Measurements from ENCODE around the gene ATP6V0A4. TPM values are rescaled to one million over a fixed set of nuclear protein-coding genes. Genes with fewer than 3 reads are reported as not detected.

Gene ATP6V0A4
- polyA plus RNA-seq, 1 of the 3 experiments (the other 2 are of a cell fraction) = not detected

DNA sequence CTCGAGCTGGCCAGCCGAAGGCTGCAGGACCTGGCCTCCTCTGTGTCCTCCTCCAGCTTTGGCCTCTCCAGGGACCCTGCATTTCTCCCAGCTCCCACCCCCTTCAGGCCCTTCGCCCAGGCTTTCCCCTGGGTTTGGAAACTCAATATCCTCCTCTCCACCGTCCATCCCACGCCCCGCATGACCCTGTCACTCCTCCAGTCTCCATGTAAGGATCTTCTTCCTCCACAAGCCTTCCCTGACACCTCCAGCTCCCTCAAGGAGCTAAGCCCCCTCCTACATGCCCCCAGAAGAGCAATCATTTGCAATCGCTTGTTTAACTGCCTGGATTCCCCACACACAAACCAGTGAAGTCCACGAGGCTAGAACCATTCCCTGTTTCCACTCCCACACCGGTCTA lies 24.8 kb downstream of the ATP6V0A4 start:
- ChIA-PET CTCF (no interaction called here), POLR2A (no interaction called here)
- H3K4me3 ChIP-seq (ENCODE audit: low read depth in 2 of 2, low read length in 1 of 2) = no peak overlapping the region
- no peak overlapping the region for H3K9ac ChIP-seq
- H3K36me3 ChIP-seq (replicated peaks in 1 of 2; ENCODE audit: control insufficient read depth in 1 of 2, insufficient read depth in 2 of 2, low read length in 1 of 2) = no peaks in the 10 kb centered on the region
- 46% methylated on average over 9 of the region's 9 CpGs for whole genome bisulfite sequencing (ENCODE audit: low lambda C conversion rate)
- no peaks in the 10 kb centered on the region for H3F3A ChIP-seq (replicated peaks; ENCODE audit: insufficient read depth)
- TF ChIP-seq RXRA (IDR thresholded peaks at IDR 0.05; ENCODE audit: borderline replicate concordance, low read depth) = no peak
- TF ChIP-seq NFIC (IDR thresholded peaks at IDR 0.05; ENCODE audit: borderline replicate concordance) = no peak
- H4K20me1 ChIP-seq (ENCODE audit: insufficient read depth) = no peaks in the 10 kb centered on the region
- no peak overlapping the region for H3K4me2 ChIP-seq
- H3K9me2 ChIP-seq = no peaks in the 10 kb centered on the region
- no peak overlapping the region for H3K27ac ChIP-seq (ENCODE audit: low read depth in 2 of 2, low read length in 1 of 2)
- H2AFZ ChIP-seq (ENCODE audit: low read depth) = no peak overlapping the region
- DNase-seq = no peak
- no peaks in the 10 kb centered on the region for H3K27me3 ChIP-seq (ENCODE audit: insufficient read depth)
- H3K9me3 ChIP-seq = no peaks in the 10 kb centered on the region
- H3K4me1 ChIP-seq (ENCODE audit: control insufficient read depth in 1 of 2, insufficient read depth in 2 of 2, low read depth in 1 of 2, low read length in 1 of 2) = no peaks in the 10 kb centered on the region
- no peaks in the 10 kb centered on the region for H3K79me2 ChIP-seq (ENCODE audit: insufficient read depth)

- no peak for DNase-seq
- H3F3A ChIP-seq (replicated peaks; ENCODE audit: insufficient read depth) = no peaks in the 10 kb centered on the region
- H3K79me2 ChIP-seq (ENCODE audit: insufficient read depth) = no peaks in the 10 kb centered on the region
- H3K36me3 ChIP-seq (replicated peaks in 1 of 2; ENCODE audit: control insufficient read depth in 1 of 2, insufficient read depth in 2 of 2, low read length in 1 of 2) = no peaks in the 10 kb centered on the region
- WGBS (ENCODE audit: low lambda C conversion rate) = 44% methylated on average over 8 of the region's 8 CpGs
- H3K27ac ChIP-seq (ENCODE audit: low read depth in 2 of 2, low read length in 1 of 2) = no peak overlapping the region
- no peaks in the 10 kb centered on the region for H3K9me3 ChIP-seq
- H3K4me1 ChIP-seq (ENCODE audit: control insufficient read depth in 1 of 2, insufficient read depth in 2 of 2, low read depth in 1 of 2, low read length in 1 of 2) = no peaks in the 10 kb centered on the region
- H4K20me1 ChIP-seq (ENCODE audit: insufficient read depth) = no peaks in the 10 kb centered on the region
- ChIA-PET POLR2A (interaction anchor here (0.7 kb wide), 1 partner anchor 24 kb away, joined by 4 read pairs; no protein-coding TSS in a partner anchor), CTCF (no interaction called here)
- H2AFZ ChIP-seq (ENCODE audit: low read depth) = no peak overlapping the region
- TF ChIP-seq TCF12 (IDR thresholded peaks at IDR 0.05) (no peak), ELF1 (IDR thresholded peaks at IDR 0.05) (no peak), POLR2AphosphoS5 (IDR thresholded peaks at IDR 0.05; ENCODE audit: low read depth, low read length) (no peak), SMC3 (IDR thresholded peaks at IDR 0.05; ENCODE audit: low read depth, low read length) (no peak), EZH2phosphoT487 (IDR thresholded peaks at IDR 0.05; ENCODE audit: borderline replicate concordance, low read depth) (no peak), MXI1 (IDR thresholded peaks at IDR 0.05; ENCODE audit: low read depth, low read length) (no peak), RXRA (IDR thresholded peaks at IDR 0.05; ENCODE audit: borderline replicate concordance, low read depth) (no peak), FOXM1 (IDR thresholded peaks at IDR 0.05; ENCODE audit: low read depth) (no peak), MEF2A (IDR thresholded peaks at IDR 0.05; ENCODE audit: borderline replicate concordance, low read depth) (no peak), USF1 (IDR thresholded peaks at IDR 0.05; ENCODE audit: borderline replicate concordance, low read depth) (no peak), EP300 (IDR thresholded peaks at IDR 0.05; ENCODE audit: borderline replicate concordance in 1 of 2, low read depth in 1 of 2, low read length in 1 of 2) (no peak), GATA2 (CRISPR knock-in tag; IDR thresholded peaks at IDR 0.05) (no peak), RFX5 (IDR thresholded peaks at IDR 0.05; ENCODE audit: low read length) (no peak), JUND (IDR thresholded peaks at IDR 0.05) (no peak)
- TF ChIP-seq, protein P1, sequence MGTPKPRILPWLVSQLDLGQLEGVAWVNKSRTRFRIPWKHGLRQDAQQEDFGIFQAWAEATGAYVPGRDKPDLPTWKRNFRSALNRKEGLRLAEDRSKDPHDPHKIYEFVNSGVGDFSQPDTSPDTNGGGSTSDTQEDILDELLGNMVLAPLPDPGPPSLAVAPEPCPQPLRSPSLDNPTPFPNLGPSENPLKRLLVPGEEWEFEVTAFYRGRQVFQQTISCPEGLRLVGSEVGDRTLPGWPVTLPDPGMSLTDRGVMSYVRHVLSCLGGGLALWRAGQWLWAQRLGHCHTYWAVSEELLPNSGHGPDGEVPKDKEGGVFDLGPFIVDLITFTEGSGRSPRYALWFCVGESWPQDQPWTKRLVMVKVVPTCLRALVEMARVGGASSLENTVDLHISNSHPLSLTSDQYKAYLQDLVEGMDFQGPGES (IDR thresholded peaks at IDR 0.05; ENCODE audit: low read depth, low read length) = no peak
- no peaks in the 10 kb centered on the region for H3K9me2 ChIP-seq
- H3K9ac ChIP-seq = no peak overlapping the region
- no peak overlapping the region for H3K4me3 ChIP-seq (ENCODE audit: low read depth in 2 of 2, low read length in 1 of 2)
- no peak overlapping the region for H3K4me2 ChIP-seq
- H3K27me3 ChIP-seq (ENCODE audit: insufficient read depth) = no peaks in the 10 kb centered on the region
Measured at GRCh38 chr7:138770904-138771303, 27.1 kb downstream of the ATP6V0A4 start.
